ENCODE data around the gene MPC1.

DNA sequence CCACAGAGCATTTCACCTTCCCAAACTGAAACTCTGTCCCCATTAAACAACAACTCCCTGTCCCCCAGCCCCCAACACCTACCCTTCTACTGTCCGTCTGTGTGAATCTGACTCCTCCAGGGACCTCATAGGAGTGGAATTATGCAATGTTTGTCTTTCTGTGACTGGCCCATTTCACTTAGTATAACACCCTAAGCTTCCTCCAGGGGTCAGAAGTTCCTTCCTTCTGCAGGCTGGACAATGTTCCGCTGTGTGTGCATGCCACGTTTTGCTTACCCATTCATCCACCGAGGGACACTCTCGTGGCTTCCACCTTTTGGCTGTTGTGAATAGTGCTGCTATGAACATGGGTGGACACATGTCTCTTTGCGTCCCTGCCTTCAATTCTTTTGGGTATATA lies 37.6 kb upstream of the MPC1 start:
- TF ChIP-seq CTCF (IDR thresholded peaks at IDR 0.05; ENCODE audit: low read length) (no peak), EZH2 (IDR thresholded peaks at IDR 0.05; ENCODE audit: borderline replicate concordance, low read length) (no peak)

All from OCI-LY1 (cell line).